Measurements from ENCODE around the gene CACNA1C.

Gene CACNA1C

DNA sequence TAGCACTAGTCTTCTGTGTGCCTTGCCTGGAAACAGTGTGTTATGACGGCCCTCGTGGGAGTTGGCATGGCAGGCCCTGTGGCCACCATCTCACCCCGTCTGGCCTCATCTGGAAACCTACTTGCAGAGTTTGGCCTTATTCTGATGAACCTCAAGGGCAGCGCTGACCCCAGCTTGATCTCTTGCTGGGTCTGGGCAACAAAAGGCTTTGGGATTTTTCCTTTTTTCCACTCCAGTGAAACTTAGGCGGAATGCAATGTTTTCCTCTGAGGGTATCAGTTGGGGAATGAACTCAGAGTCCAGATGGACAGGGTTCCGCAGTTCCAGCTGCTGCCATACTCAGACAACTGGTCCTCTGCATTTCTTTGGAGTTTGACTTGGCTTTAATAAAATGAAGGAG is 15.9 kb downstream of the CACNA1C start:
- Histone ChIP-seq H3K4me3 (ENCODE audit: low read length) (no peak overlapping the region), H3K79me2 (ENCODE audit: control insufficient read depth, low read length) (no peaks in the 10 kb centered on the region), H3F3A (ENCODE audit: control insufficient read depth, insufficient read depth) (no peaks in the 10 kb centered on the region), H3K27ac (ENCODE audit: low read depth, low read length) (no peak overlapping the region), H3K36me3 (ENCODE audit: control insufficient read depth, low read length) (no peaks in the 10 kb centered on the region), H3K4me2 (ENCODE audit: low read length) (no peak overlapping the region), H3K27me3 (ENCODE audit: control insufficient read depth, low read length) (0 out of 2 replicates have a peak, but pooled peaks cover 2% of the 10 kb centered on the region), H3K9me2 (replicated peaks; ENCODE audit: control insufficient read depth, low read length) (no peaks in the 10 kb centered on the region), H3K4me1 (ENCODE audit: control insufficient read depth, low read length) (no peaks in the 10 kb centered on the region), H3K9me3 (ENCODE audit: control insufficient read depth, insufficient read depth, low read length) (peaks cover 3% of the 10 kb centered on the region; the same call in 1 of the 2 replicates), H4K20me1 (ENCODE audit: control insufficient read depth, insufficient read depth, low read depth, low read length) (no peaks in the 10 kb centered on the region)
- TF ChIP-seq EZH2phosphoT487 (IDR thresholded peaks at IDR 0.05; ENCODE audit: borderline replicate concordance, low read length), result no peak
- TF ChIP-seq, protein P1, sequence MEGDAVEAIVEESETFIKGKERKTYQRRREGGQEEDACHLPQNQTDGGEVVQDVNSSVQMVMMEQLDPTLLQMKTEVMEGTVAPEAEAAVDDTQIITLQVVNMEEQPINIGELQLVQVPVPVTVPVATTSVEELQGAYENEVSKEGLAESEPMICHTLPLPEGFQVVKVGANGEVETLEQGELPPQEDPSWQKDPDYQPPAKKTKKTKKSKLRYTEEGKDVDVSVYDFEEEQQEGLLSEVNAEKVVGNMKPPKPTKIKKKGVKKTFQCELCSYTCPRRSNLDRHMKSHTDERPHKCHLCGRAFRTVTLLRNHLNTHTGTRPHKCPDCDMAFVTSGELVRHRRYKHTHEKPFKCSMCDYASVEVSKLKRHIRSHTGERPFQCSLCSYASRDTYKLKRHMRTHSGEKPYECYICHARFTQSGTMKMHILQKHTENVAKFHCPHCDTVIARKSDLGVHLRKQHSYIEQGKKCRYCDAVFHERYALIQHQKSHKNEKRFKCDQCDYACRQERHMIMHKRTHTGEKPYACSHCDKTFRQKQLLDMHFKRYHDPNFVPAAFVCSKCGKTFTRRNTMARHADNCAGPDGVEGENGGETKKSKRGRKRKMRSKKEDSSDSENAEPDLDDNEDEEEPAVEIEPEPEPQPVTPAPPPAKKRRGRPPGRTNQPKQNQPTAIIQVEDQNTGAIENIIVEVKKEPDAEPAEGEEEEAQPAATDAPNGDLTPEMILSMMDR (IDR thresholded peaks at IDR 0.05; ENCODE audit: low read depth, low read length, poor library complexity, severe bottlenecking), result no peak

DNA sequence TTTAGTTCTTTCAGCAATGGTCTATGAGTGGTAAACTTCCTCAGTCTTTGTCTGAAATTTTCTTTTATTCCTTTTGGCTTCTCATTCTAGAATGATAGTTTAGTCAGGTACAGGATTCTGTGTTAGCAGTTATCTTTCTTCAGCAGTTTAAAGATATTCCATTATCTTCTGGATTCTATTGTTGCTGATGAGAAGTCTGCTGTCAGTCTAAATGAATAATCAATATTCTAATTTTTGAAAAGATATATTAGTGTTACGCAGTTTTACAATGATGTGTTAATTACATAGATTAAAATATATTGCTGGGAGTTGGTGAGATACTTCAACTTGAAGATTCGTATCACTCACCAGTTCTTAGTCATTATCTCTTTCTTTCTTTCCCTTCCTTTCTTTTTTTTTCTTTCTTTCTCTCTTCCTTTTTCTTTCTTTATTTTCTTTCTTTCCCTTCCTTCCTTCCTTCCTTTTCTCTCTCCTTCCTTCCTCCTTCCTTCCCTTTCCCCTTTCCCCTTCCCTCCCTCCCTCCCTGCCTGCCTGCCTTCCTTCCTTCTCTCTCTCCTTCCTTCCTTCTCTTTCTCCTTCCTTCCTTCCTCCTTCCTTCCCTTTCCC is 17.8 kb downstream of the CACNA1C start:
- Histone ChIP-seq H3K9me2 (replicated peaks; ENCODE audit: control insufficient read depth, low read length) (no peaks in the 10 kb centered on the region), H3K27me3 (ENCODE audit: control insufficient read depth, low read length) (no peaks in the 10 kb centered on the region), H3K36me3 (ENCODE audit: control insufficient read depth, low read length) (no peaks in the 10 kb centered on the region), H3K4me2 (ENCODE audit: low read length) (no peak overlapping the region), H3K4me1 (ENCODE audit: control insufficient read depth, low read length) (no peaks in the 10 kb centered on the region), H4K20me1 (ENCODE audit: control insufficient read depth, insufficient read depth, low read depth, low read length) (no peaks in the 10 kb centered on the region), H3K27ac (ENCODE audit: low read depth, low read length) (no peak overlapping the region), H3K79me2 (ENCODE audit: control insufficient read depth, low read length) (no peaks in the 10 kb centered on the region), H3K9me3 (ENCODE audit: control insufficient read depth, insufficient read depth, low read length) (peaks cover 3% of the 10 kb centered on the region; the same call in 1 of the 2 replicates), H3F3A (ENCODE audit: control insufficient read depth, insufficient read depth) (no peaks in the 10 kb centered on the region), H3K4me3 (ENCODE audit: low read length) (no peak overlapping the region)
- no peak for TF ChIP-seq EZH2phosphoT487 (IDR thresholded peaks at IDR 0.05; ENCODE audit: borderline replicate concordance, low read length)
- TF ChIP-seq, protein P1 (IDR thresholded peaks at IDR 0.05; ENCODE audit: low read depth, low read length, poor library complexity, severe bottlenecking), result no peak

DNA sequence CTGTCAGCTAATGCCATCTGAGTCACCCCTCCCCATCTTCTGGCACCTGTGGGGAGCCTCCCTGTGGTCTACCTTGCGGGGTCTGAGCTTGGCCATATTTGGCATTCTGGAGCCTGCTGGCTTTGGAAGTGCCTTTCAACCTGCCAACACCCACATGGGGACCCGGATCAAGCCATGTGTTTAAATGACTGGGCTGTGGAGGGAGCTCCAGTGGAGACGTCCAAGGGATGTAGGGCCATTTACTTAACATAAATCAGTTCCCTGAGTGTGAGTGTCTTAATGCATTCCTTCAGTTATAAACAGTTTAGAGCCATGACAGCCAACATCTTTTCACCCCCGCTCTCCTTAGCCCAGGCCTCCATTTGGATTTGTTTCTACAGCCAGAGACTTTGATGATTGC is 22.0 kb downstream of the CACNA1C start:
- Histone ChIP-seq H3K4me2 (ENCODE audit: low read length) (no peak overlapping the region), H3K9me3 (ENCODE audit: control insufficient read depth, insufficient read depth, low read length) (peaks cover 3% of the 10 kb centered on the region; the same call in 1 of the 2 replicates), H3K79me2 (ENCODE audit: control insufficient read depth, low read length) (no peaks in the 10 kb centered on the region), H3K27ac (ENCODE audit: low read depth, low read length) (no peak overlapping the region), H3K36me3 (ENCODE audit: control insufficient read depth, low read length) (no peaks in the 10 kb centered on the region), H3K4me3 (ENCODE audit: low read length) (no peak overlapping the region), H3K9me2 (replicated peaks; ENCODE audit: control insufficient read depth, low read length) (no peaks in the 10 kb centered on the region), H3K27me3 (ENCODE audit: control insufficient read depth, low read length) (no peaks in the 10 kb centered on the region), H3K4me1 (ENCODE audit: control insufficient read depth, low read length) (no peaks in the 10 kb centered on the region), H4K20me1 (ENCODE audit: control insufficient read depth, insufficient read depth, low read depth, low read length) (no peaks in the 10 kb centered on the region), H3F3A (ENCODE audit: control insufficient read depth, insufficient read depth) (no peaks in the 10 kb centered on the region)
- TF ChIP-seq, protein P1 (IDR thresholded peaks at IDR 0.05; ENCODE audit: low read depth, low read length, poor library complexity, severe bottlenecking), result no peak
- no peak for TF ChIP-seq EZH2phosphoT487 (IDR thresholded peaks at IDR 0.05; ENCODE audit: borderline replicate concordance, low read length)

Data from DOHH2 (cell line).